ENCODE measurements around the gene ZNF630.
A peak's percentile ranks its signal among the peaks of the same experiment; 100 is the strongest.
"Not testable (repeated sequence)": the region's sequence is repeated elsewhere in the genome, so short reads cannot be mapped to it uniquely, and the experiment has no call there.

The ZNF630 gene

DNA sequence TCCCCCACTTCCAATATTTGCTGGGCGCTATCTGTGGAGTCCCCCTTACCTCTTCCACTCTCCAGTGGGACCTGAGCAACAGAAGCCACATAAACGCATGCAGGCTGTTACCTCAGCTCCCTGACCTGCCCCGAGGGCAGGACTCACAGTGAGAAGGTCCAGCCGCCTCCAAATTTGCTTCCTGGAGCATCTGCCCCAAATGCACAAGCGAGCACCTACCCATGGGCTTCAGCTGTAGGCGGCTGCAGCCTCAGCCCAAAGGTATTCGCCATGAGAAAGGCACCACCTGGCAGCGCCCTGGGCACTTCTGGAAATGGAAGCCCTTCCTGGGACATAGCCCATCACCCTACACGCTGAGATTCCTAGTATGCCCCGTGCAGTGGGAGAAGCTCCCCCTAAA lies 41.2 kb downstream of the ZNF630 start:
- no peak for DNase-seq (ENCODE audit: low read depth in 2 of 2)

DNA sequence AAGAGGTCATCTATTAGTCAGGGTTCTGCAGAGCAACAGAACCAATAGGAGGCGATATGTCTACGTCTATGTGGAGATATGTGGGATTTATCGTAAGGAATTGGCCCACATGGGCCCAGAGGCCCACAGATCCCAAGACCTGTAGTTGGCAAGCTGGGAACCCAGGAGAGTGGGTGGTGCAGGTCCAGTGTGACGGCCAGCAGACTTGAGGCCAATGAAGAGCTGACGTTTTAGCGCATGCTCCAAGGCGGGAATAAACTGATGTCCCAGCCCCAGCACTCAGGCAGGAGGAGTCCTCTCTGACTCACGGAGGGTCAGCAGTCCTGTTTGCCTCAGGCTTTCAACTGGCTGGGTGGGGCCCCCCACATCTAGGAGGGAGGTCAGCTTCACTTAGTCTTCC lies 43.3 kb downstream of the ZNF630 start:
- DNase-seq (ENCODE audit: low read depth in 2 of 2), result no peak

DNA sequence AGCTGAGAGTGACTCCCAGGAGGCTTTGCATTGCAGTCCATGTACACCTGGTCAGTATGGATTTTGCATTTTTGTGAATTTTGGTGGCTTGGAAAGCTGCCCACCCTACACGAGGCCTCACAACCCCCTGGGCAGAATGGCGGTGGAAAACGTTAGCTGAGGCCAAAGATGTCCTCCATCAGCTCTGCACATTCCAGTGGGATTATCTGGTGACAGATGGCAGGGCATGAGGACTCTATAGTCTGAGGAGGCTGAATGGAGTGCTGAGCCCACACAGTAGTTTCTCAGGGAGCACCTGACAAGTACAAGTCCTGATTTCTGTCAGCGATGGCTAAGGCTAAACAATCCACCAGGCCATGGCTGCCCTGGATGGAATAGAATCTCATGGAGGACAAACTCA lies 43.9 kb downstream of the ZNF630 start:
- DNase-seq (ENCODE audit: low read depth in 2 of 2), result not testable (repeated sequence)

DNA sequence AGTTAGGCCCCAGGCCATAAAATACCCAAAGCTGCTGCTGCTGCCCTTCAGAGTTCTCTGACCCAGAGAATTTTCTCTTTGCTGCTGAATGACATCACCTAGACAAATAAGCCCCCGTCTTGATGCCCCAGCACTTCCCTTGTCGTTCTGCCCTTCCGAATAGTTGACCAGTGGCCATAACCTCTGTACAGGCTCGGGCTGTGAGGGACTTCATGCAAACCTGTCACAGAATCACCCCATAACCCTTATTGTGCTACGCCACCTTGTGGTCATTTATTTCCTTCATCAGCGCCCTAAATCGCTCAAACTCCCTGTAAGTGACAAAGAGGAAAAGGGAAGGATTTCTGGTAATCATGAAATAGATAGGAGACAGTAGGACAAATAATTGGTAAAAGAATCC lies 45.9 kb downstream of the ZNF630 start:
- peak in 1 of 2 experiments; percentile 3 for DNase-seq (ENCODE audit: low read depth in 2 of 2)

DNA sequence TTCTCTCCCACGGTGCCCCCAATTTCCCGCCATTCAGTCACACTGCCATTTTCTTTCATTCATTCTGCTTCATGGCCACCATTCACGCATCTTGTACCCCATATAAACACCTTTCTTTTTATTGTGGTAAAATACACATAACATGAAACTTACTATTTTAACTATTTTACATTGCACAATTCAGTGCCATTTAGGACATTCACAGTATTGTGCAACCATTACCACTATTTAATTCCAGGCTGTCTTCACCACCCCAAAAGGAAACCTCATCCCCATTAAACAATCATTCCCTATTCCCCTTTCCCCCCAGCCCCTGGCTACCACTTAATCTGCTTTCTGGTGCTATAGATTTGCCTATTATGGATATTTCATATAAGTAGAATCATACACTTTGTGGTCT lies 48.7 kb downstream of the ZNF630 start:
- no peak for DNase-seq (ENCODE audit: low read depth in 2 of 2)

DNA sequence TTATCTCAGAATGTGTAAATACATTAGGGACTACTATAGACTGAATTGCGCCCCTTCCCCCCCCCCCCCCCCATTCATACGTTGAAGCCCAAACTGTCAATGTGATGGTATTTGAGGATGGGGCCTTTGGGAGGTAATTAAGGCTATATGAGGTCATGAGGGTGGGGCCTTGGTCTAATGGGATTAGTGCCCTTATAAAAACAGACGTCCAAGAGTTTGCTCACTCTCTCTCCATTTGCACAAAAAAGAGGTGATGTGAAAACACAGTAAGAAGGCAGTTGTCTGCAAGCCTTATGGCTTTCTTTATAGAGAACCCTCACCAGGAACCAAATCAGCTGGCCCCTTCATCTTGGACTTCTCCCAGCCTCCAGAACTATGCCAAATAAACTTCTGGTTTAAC lies 49.3 kb downstream of the ZNF630 start:
- no peak for DNase-seq (ENCODE audit: low read depth in 2 of 2)

DNA sequence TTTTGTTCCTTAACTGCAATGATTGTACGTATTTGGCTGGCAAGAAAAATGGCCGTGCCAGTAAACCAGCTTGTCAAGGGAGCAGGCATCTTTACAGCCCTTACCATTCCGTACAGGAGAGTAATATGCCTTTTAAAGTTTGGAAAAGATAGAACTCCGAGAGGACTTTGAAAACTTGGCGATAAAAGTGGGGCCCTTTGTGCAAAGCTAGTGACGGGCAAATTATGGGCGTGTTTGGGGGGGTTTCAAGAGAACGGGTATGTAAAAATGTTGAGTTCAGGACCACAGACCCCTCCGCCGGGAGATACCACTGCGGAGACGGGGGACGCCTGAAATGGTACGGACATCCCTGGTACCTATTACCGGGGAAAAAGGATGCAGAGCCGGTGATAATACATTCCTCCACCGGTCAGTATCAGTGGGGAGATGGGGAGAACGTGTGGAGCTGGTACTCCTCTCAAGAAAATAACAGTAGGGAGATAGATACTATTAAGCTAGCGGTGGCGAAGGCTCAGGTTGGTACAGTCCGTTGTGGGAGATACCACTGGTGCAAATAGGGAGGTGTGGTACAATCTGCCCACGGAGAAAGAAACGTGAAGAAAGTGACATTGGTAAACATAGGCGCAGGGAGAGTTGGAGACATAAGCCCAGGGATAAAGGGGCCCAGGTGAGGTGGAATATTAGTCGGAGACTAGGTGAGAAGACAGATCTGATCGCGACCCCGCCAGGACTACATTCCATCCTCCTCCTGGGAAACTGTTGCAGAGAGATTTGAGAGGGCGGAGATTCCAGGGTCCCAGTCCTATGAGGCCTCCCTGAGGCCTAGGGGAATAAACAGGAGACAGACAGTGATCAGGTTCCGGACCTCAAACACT lies 50.2 kb downstream of the ZNF630 start:
- peak; percentile 71 to 74 for DNase-seq (ENCODE audit: low read depth in 2 of 2)

DNA sequence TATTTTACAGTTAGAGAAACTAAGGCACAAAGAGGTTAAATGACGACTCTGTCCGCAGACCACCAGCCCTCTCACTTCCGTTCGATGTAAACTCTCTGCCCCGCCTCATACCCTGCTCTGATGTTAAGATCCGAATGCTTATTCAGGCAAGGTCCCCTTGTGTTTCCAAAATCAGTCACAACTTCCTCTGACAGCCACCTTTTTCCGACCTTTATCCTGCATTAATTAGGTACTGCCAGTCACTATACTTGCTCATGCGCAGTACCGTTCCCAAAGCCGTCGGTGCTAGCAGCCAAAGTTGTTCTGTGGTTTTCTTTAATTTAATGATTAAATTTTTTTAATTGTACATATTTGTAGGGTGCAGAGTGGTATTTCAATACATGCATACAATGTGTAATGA lies 51.0 kb downstream of the ZNF630 start:
- DNase-seq (ENCODE audit: low read depth in 2 of 2), result not testable (repeated sequence)

DNA sequence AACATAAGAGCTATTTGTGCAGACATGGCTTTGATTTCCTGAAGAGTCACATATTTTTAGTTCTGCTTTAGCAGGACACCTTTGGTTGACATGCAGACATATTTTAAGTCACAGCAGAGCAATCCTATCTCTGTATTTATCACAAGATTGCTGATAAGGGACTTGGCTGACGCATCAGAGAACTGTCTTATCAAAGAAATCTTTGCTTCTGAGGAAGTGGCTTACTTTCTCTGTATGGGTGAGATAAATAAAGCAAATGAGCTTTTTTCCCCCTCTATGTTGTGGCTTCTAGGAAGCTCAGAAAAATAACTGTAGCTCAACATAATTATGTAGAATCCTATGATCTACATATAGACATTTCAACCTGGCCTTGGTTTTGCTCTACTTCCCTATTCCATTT lies 51.5 kb downstream of the ZNF630 start:
- DNase-seq (ENCODE audit: low read depth in 2 of 2), result not testable (repeated sequence)

DNA sequence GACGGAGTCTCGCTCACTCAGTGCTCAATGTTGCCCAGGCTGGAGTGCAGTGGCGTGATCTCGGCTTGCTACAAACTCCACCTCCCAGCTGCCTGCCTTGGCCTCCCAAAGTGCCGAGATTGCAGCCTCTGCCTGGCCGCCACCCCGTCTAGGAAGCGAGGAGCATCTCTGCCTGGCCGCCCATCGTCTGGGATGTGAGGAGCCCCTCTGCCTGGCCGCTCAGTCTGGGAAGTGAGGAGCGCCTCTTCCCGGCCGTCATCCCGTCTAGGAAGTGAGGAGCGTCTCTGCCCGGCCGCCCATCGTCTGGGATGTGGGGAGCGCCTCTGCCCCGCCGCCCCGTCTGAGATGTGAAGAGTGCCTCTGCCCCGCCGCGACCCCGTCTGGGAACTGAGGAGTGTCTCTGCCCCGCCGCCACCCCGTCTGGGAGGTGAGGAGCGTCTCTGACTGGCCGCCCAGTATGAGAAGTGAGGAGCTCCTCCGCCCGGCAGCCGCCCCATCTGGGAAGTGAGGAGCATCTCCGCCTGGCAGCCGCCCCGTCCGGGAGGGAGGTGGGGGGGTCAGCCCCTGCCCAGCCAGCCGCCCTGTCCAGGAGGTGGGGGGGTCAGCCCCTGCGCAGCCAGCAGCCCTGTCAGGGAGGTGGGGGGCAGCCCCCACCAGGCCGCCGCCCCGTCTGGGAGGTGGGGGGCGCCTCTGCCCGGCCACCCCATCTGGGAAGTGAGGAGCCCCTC lies 54.7 kb downstream of the ZNF630 start:
- not testable (repeated sequence) for DNase-seq (ENCODE audit: low read depth in 2 of 2)

DNA sequence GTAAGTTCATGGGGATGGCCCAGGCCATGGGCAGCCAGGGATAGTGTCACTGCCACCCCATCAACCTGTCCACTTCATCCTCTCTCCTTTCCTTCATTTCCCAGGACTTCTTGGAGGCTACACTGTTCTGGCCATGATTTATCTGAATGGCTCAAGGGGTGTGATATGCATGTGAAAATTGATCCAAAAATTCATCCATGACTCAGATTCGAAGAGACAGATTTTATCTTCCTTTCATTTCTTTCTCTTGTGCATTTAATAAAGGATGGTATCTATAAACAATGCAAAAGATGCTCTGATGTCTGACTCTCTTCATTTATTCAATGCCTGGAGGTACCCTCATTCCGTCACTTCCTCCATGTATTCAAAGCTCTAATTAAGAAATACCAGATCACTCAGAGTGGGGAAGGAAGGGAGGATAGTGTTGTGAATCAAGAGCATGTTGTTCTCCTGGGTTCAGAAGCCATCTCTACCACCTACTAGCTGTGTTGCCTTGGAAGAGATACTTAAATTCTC lies 61.9 kb downstream of the ZNF630 start:
- not testable (repeated sequence) for DNase-seq (ENCODE audit: low read depth in 2 of 2)
